GM13977 (cell line): ENCODE data around the gene ATP1A3.
"Not testable (repeated sequence)": the region's sequence is repeated elsewhere in the genome, so short reads cannot be mapped to it uniquely, and the experiment has no call there.

Experiments
- DNase-seq: peaks from one replicate; pipeline ENCODE4 v3.0.0; 2012; ENCODE audit warnings: low spot score
- in situ Hi-C: fragments of 300-500 bp; cut with MboI; formaldehyde crosslinking; loops from one replicate; pipeline ENCODE4 v1.12.0; 2022; ENCODE audit warnings: low sequenced_read_pairs, low pct_unique_long_range_greater_than_20kb, mixed read lengths, inconsistent platforms; ENCODE audit not compliant: unreplicated experiment
- TF ChIP-seq, protein P1 (sequence below): IDR thresholded peaks from 2 replicates; pipeline ENCODE4 v1.5.1; 2012; ENCODE audit warnings: mild to moderate bottlenecking, control low read depth; ENCODE audit not compliant: insufficient read depth; ENCODE audit errors: extremely low read depth, missing control alignments

The ATP1A3 gene

DNA sequence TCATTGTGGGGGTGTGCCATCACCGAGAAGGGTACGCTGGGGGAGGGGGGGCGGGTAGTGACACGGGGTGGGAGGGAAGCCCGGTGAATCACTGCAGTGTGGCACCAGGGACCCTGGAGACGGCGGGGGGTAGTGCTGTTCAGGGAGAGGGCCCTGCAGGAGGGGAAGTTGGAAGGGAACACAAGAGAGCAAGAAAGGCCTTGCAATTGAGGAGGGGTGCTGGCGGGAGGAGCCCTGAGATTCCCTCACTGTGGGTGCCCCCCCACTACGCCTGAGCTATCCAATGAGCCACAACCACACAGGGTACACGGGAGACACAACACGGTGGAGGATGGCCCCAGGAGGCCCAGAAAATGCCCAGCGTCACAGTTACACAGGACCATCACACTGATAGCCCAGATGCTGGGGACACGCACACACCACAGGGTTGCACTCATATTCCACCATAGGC, 516 bp upstream of the ATP1A3 start:
- in situ Hi-C loops = no loop called here
- TF ChIP-seq, protein P1, sequence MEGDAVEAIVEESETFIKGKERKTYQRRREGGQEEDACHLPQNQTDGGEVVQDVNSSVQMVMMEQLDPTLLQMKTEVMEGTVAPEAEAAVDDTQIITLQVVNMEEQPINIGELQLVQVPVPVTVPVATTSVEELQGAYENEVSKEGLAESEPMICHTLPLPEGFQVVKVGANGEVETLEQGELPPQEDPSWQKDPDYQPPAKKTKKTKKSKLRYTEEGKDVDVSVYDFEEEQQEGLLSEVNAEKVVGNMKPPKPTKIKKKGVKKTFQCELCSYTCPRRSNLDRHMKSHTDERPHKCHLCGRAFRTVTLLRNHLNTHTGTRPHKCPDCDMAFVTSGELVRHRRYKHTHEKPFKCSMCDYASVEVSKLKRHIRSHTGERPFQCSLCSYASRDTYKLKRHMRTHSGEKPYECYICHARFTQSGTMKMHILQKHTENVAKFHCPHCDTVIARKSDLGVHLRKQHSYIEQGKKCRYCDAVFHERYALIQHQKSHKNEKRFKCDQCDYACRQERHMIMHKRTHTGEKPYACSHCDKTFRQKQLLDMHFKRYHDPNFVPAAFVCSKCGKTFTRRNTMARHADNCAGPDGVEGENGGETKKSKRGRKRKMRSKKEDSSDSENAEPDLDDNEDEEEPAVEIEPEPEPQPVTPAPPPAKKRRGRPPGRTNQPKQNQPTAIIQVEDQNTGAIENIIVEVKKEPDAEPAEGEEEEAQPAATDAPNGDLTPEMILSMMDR = no peak
- DNase-seq = no peak

DNA sequence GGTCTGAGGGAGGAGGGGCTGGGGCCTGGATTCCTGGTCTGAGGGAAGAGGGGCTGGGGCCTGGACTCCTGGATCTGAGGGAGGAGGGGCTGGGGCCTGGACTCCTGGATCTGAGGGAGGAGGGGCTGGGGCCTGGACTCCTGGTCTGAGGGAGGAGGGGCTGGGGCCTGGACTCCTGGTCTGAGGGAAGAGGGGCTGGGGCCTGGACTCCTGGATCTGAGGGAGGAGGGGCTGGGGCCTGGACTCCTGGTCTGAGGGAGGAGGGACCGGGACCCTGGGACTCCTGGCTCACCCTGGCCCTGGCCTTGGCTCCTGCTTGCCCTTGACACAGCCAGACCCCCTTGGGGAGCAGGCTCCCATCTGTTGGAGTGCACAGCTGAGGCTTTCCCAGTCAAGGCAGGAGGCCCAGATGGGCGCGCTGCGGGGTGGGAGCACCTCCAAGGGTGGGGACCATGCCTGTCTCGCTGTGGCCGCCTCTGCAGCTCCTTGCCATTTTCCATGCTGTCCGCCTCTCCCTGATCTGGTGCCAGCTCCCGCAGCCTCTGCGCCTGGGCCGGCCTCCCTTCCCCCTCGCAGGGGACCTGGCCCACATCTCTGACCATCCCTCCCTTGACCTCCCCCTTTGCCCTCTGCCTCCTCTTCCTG, 2.0 kb downstream of the ATP1A3 start:
- in situ Hi-C loops, DNase-seq: not testable (repeated sequence)

DNA sequence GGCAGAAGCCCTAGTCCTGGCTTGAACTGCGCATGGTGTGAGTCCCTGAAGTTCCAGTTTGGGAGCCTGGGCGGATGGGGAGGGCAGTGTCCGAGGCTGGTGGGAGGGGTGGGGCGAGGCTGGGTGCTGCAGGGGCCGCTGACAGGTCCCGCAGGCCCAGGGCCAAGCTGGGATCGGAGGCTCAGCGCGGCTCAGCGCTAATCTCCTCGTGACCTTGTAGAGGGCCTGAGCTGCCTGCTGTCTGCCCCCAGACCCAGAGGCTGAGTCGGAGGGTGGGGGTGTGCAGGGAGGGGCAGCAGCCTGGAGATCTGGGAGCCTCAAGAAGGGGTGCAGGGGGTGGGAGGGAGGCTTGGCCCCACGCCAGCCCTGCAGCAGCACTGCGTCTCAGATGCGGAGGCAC, 3.0 kb downstream of the ATP1A3 start:
- in situ Hi-C loops = no loop called here
- TF ChIP-seq, protein P1 = no peak
- no peak for DNase-seq

DNA sequence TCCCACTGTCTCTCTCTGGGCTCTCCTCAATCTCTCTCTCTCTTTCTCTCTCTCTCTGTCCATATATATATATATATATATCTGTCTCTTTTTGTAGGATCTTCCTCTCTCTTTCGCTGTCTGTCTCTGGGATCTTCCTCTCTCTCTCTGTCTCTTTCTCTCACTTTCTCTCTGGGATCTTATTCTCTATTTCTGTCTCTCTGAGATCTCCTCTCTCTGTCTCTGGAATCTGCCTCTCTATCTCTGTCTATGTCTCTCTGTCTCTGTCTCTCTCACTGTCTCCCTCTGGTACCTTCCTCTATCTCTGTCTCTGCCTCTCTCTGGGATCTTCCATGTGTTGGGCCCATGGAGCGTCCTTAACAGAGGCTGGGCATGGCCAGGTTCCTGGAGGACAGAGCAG, 3.4 kb downstream of the ATP1A3 start:
- TF ChIP-seq, protein P1 = no peak
- in situ Hi-C loops = no loop called here
- DNase-seq = no peak

DNA sequence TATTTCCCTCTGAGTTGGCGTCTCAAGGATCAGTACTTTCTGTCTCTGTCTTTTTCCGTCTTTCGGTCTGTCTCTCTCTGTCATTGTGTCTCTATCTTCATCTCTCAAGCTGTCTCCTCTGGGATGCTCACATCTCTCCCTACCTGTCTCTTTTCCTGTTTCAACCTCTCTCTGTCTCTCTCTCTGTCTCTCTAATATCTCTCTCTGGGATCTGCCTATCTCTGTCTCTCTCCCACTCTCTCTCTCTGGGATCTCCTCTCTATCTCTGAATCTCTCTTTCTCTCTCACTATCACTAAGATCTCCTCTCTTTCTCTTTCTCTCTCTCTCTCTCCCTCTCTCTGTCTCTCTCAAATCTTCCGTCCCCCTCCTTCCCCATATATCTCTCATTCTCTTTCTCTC, 4.0 kb downstream of the ATP1A3 start:
- in situ Hi-C loops = no loop called here
- no peak for DNase-seq
- TF ChIP-seq, protein P1 = no peak

DNA sequence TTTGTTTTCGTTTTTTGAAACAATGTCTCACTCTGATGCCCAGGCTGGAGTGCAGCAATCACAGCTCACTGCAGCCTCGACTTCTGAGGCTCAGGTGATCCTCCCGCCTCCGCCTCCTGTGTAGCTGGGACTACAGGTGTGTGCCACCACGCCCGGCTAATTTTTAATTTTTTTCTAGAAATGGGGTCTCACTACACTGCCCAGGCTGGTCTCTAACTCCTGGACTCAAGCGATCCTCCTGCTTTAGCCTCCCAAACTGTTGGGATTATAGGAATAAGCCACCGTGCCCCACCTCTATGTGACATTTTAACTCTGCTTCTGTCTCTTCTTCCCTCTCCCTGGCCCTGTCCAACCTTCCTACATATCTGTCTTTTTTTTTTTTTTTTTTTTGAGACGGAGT, 5.1 kb downstream of the ATP1A3 start:
- in situ Hi-C loops = no loop called here
- no peak for DNase-seq
- TF ChIP-seq, protein P1 = no peak

DNA sequence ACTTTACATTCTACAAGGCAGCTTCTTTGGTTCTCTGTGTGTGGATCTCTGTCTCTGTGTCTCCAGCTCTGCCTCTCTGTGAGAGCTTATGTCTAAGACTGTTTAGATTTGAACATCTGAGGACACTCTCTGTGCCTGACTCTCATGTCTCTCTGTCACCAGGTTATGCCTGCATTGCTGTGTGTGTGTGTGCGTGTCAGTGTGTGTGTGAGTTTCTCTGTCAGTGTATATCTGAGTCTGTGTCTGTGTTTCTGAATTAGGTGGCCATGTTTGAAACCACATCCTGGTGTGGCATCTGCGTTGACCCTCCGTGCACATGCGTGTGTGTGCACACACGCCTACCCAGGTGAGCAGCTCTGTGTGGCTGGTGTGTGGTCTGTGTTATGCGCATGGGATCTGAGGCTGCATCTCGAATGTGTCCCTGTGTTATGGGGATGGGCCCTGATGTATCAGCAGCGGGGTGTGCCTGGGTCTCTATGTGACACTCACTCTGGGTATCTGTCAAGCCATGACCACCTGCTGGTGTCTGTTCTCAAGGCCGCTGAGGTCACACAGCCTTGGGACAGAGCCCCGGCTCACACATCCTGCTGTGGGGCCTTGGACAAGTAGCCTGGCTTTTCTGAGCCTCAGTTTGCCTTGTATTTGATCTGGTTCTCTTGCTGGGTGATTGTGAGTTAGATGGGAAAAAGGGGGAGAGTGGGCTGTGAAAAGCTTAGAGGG, 6.7 kb downstream of the ATP1A3 start:
- DNase-seq = no peak
- in situ Hi-C loops = no loop called here
- TF ChIP-seq, protein P1 = no peak
